Mesenchymal stem cell (in vitro differentiated cells and primary cell): ENCODE measurements around the gene FBLN7.
A peak's percentile ranks its signal among the peaks of the same experiment; 100 is the strongest.

Source experiments
- DNase-seq: peaks from one replicate; pipeline ENCODE4 v3.0.0-alpha.2; 2013
- H2AFZ ChIP-seq: one replicate; pipeline ENCODE4 v1.6.1; 2013; ENCODE audit warnings: low read depth, mild to moderate bottlenecking, control low read depth, inconsistent platforms, low read length, moderate library complexity
- H2AK5ac ChIP-seq: 2 replicates; pipeline ENCODE4 v1.6.1; 2013; ENCODE audit warnings: low read length, moderate library complexity, mild to moderate bottlenecking, inconsistent platforms; ENCODE audit not compliant: severe bottlenecking
- H2BK120ac ChIP-seq: one replicate; pipeline ENCODE4 v1.6.1; 2013; ENCODE audit warnings: low read depth, mild to moderate bottlenecking, inconsistent platforms, low read length, moderate library complexity
- H2BK12ac ChIP-seq, 2 experiments: one replicate each; pipeline ENCODE4 v1.6.1; 2013; ENCODE audit warnings: inconsistent platforms in 2 of 2, low read length in 2 of 2, mild to moderate bottlenecking in 2 of 2, moderate library complexity in 2 of 2, control low read depth in 1 of 2
- H2BK15ac ChIP-seq: one replicate; pipeline ENCODE4 v1.6.1; 2013; ENCODE audit warnings: mild to moderate bottlenecking, low read depth, inconsistent platforms; ENCODE audit not compliant: poor library complexity, severe bottlenecking
- H2BK5ac ChIP-seq: 2 replicates; pipeline ENCODE4 v1.6.1; 2013; ENCODE audit warnings: low read depth, mild to moderate bottlenecking, low read length, control low read depth, inconsistent platforms; ENCODE audit not compliant: poor library complexity, severe bottlenecking
- H3K14ac ChIP-seq, 2 experiments: one replicate each; pipeline ENCODE4 v1.6.1; 2013; ENCODE audit warnings: inconsistent platforms in 2 of 2, low read length in 2 of 2, control low read depth in 1 of 2, mild to moderate bottlenecking in 1 of 2, moderate library complexity in 1 of 2
- H3K18ac ChIP-seq, 2 experiments: one replicate each; pipeline ENCODE4 v1.6.1; 2013; ENCODE audit warnings: inconsistent platforms in 2 of 2, low read length in 2 of 2, control low read depth in 1 of 2, low read depth in 1 of 2, mild to moderate bottlenecking in 1 of 2
- H3K23ac ChIP-seq, 2 experiments: one replicate each; pipeline ENCODE4 v1.6.1; 2013; ENCODE audit warnings: inconsistent platforms in 2 of 2, low read length in 2 of 2, mild to moderate bottlenecking in 2 of 2, moderate library complexity in 2 of 2, control low read depth in 1 of 2
- H3K27ac ChIP-seq: 2 replicates; pipeline ENCODE4 v1.5.1; 2013; ENCODE audit warnings: mild to moderate bottlenecking, moderate library complexity, low read length, control low read depth, inconsistent platforms; ENCODE audit not compliant: poor library complexity, severe bottlenecking
- H3K27me3 ChIP-seq, 2 experiments: 2 replicates each; pipeline versions ENCODE4 v1.6.1 to v1.7.0; 2013; ENCODE audit warnings: low read length in 2 of 2, mild to moderate bottlenecking in 2 of 2, moderate library complexity in 2 of 2, control low read depth in 1 of 2, inconsistent platforms in 1 of 2; ENCODE audit not compliant: control insufficient read depth in 1 of 2, insufficient read depth in 1 of 2
- H3K36me3 ChIP-seq, 2 experiments: 2 replicates each; pipeline versions ENCODE4 v1.6.1 to v1.7.0; 2013; ENCODE audit warnings: low read length in 2 of 2, control low read depth in 1 of 2, inconsistent platforms in 1 of 2, low read depth in 1 of 2, mild to moderate bottlenecking in 1 of 2; ENCODE audit not compliant: insufficient read depth in 2 of 2, control insufficient read depth in 1 of 2
- H3K4ac ChIP-seq, 2 experiments: one replicate each; pipeline ENCODE4 v1.6.1; 2013; ENCODE audit warnings: inconsistent platforms in 2 of 2, low read length in 2 of 2, mild to moderate bottlenecking in 2 of 2, moderate library complexity in 2 of 2, control low read depth in 1 of 2, low read depth in 1 of 2
- H3K4me1 ChIP-seq: 2 replicates; pipeline ENCODE4 v1.6.1; 2013; ENCODE audit warnings: low read depth, low read length, control low read depth; ENCODE audit not compliant: control insufficient read depth, insufficient read depth
- H3K4me2 ChIP-seq: 2 replicates; pipeline ENCODE4 v1.6.1; 2013; ENCODE audit warnings: low read length, mild to moderate bottlenecking, inconsistent platforms; ENCODE audit not compliant: poor library complexity, severe bottlenecking
- H3K4me3 ChIP-seq, 2 experiments: 2 replicates each; pipeline versions ENCODE4 v1.5.1 to v1.7.0; 2013; ENCODE audit warnings: low read length in 2 of 2, mild to moderate bottlenecking in 2 of 2, control low read depth in 1 of 2, low read depth in 1 of 2; ENCODE audit not compliant: insufficient read depth in 1 of 2
- H3K79me1 ChIP-seq: replicated peaks from 2 replicates; pipeline ENCODE4 v1.6.1; 2013; ENCODE audit warnings: mild to moderate bottlenecking, control low read depth, low read length, inconsistent platforms; ENCODE audit not compliant: poor library complexity, severe bottlenecking
- H3K9ac ChIP-seq: 2 replicates; pipeline ENCODE4 v1.7.0; 2013; ENCODE audit warnings: mild to moderate bottlenecking, low read length, moderate library complexity
- H3K9me3 ChIP-seq: 2 replicates; pipeline ENCODE4 v1.7.0; 2013; ENCODE audit warnings: mild to moderate bottlenecking, low read length; ENCODE audit not compliant: control insufficient read depth
- H4K8ac ChIP-seq: one replicate; pipeline ENCODE4 v1.6.1; 2013; ENCODE audit warnings: inconsistent platforms, mild to moderate bottlenecking, low read length, moderate library complexity
- H4K91ac ChIP-seq: one replicate; pipeline ENCODE4 v1.6.1; 2013; ENCODE audit warnings: mild to moderate bottlenecking, low read length, inconsistent platforms
- WGBS: methylation state at CpG from one replicate; pipeline ENCODE4 v1.1.7; 2013; ENCODE audit warnings: mixed read lengths; 5-methylcytosine and 5-hydroxymethylcytosine counted together

Gene FBLN7

GRCh38 chr2:112157472-112157871 is 19.3 kb downstream of the FBLN7 start:
- H3K27ac ChIP-seq = no peak overlapping the region
- no peak overlapping the region for H3K23ac ChIP-seq
- H2BK5ac ChIP-seq = no peak overlapping the region
- no peak overlapping the region for H2AFZ ChIP-seq
- DNase-seq = no peak
- H3K18ac ChIP-seq = no peak overlapping the region
- no peak overlapping the region for H3K4me2 ChIP-seq
- no peak overlapping the region for H3K4ac ChIP-seq
- peaks cover 0 to 6% of the 10 kb centered on the region in 2 experiments for H3K36me3 ChIP-seq
- H3K14ac ChIP-seq = no peak overlapping the region
- WGBS = 100% methylated on average over 2 of the region's 3 CpGs
- H4K8ac ChIP-seq = no peak overlapping the region
- no peak overlapping the region for H4K91ac ChIP-seq
- H3K79me1 ChIP-seq = no peaks in the 10 kb centered on the region
- H3K9me3 ChIP-seq = no peaks in the 10 kb centered on the region
- no peaks in the 10 kb centered on the region for H3K27me3 ChIP-seq
- H3K9ac ChIP-seq = no peak overlapping the region
- no peak overlapping the region for H2BK15ac ChIP-seq
- H3K4me1 ChIP-seq = peaks cover 11% of the 10 kb centered on the region
- H2BK120ac ChIP-seq = no peak overlapping the region
- H2AK5ac ChIP-seq = no peak overlapping the region
- H3K4me3 ChIP-seq = no peak overlapping the region
- no peak overlapping the region for H2BK12ac ChIP-seq

DNA sequence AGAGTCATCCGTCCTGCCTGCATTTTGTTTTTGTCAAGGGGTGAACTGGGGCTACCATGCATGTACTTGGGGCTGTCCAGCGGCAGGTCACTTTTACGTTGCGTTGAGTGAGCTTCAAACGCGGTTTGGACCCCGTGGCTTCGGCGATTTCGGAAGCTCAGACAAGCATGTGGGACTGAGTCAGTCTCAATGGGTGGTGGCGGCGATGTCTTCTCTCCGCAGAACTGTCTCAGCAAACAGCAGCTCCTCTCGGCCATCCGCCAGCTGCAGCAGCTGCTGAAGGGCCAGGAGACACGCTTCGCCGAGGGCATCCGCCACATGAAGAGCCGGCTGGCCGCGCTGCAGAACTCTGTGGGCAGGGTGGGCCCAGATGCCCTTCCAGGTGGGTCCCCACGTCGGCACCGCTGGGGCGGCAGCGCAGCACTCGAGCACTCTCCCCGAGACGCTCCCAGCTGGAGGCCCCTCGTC is 21.3 kb downstream of the FBLN7 start:
- H2BK12ac ChIP-seq = no peak overlapping the region
- H2BK15ac ChIP-seq = no peak overlapping the region
- no peak overlapping the region for H3K23ac ChIP-seq
- H2AFZ ChIP-seq = no peak overlapping the region
- no peak for DNase-seq
- H3K9me3 ChIP-seq = no peaks in the 10 kb centered on the region
- H3K36me3 ChIP-seq = peaks cover 0 to 6% of the 10 kb centered on the region in 2 experiments
- H2BK5ac ChIP-seq = no peak overlapping the region
- no peak overlapping the region for H3K9ac ChIP-seq
- no peak overlapping the region for H3K14ac ChIP-seq
- H3K79me1 ChIP-seq = no peaks in the 10 kb centered on the region
- H4K91ac ChIP-seq = no peak overlapping the region
- H3K4ac ChIP-seq = no peak overlapping the region
- H2AK5ac ChIP-seq = no peak overlapping the region
- no peaks in the 10 kb centered on the region for H3K27me3 ChIP-seq
- H2BK120ac ChIP-seq = no peak overlapping the region
- H3K27ac ChIP-seq = no peak overlapping the region
- peaks cover 13% of the 10 kb centered on the region for H3K4me1 ChIP-seq
- H3K18ac ChIP-seq = no peak overlapping the region
- H3K4me2 ChIP-seq = no peak overlapping the region
- H3K4me3 ChIP-seq = no peak overlapping the region
- no peak overlapping the region for H4K8ac ChIP-seq
- WGBS = 99% methylated on average over 29 of the region's 31 CpGs

- Histone ChIP-seq H3K36me3 (peaks cover 0 to 6% of the 10 kb centered on the region in 2 experiments), H2AK5ac (no peak overlapping the region), H3K4me2 (no peak overlapping the region), H2BK5ac (no peak overlapping the region), H2BK12ac (no peak overlapping the region), H3K27ac (no peak overlapping the region), H4K91ac (peak overlapping the region; percentile 18), H3K14ac (peak overlapping the region in 1 of 2 experiments; percentile 82), H3K4me1 (peaks cover 13% of the 10 kb centered on the region), H3K79me1 (no peaks in the 10 kb centered on the region), H3K4ac (no peak overlapping the region), H2BK15ac (no peak overlapping the region), H3K9me3 (no peaks in the 10 kb centered on the region), H4K8ac (no peak overlapping the region), H3K9ac (no peak overlapping the region), H2BK120ac (no peak overlapping the region), H2AFZ (no peak overlapping the region), H3K4me3 (peak overlapping the region in 1 of 2 experiments; percentile 16), H3K18ac (no peak overlapping the region), H3K23ac (no peak overlapping the region), H3K27me3 (no peaks in the 10 kb centered on the region)
- WGBS = 89% methylated on average over 47 of the region's 52 CpGs
- no peak for DNase-seq
Measured at GRCh38 chr2:112160283-112161250, 22.4 kb downstream of the FBLN7 start.

DNA sequence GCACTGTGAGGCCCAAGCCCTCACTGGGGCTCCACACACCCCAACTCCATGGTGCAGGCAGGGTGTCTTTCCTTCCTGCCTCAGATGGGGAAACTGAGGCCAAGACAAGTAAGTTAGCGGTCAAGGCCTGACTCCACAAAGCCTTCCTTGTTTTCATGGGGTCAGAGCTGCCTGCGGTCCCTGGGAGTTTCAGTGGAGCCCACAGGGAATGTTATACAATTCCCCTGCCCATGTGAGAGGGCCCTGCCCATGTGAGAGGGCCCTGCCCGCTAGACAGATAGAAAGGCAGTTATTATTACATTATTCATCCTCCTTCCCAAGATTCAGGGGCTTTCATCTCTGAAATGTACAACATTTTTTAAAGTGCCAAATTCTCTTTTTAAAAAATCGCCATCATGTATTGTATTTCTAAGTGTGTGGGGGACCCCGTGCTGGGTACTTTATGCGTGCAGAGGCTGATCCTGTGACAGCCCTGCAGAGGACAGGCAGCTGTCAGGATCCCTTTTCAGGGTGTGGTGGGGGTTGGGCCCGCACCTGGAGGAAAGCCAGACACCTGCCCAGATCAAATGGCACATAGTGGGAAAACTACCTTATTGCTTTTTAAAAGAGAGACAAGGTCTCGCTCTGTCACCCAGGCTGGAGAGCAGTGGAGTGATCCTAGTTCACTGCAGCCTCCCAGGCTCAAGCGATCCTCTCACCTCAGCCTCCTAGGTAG is 23.4 kb downstream of the FBLN7 start:
- H4K91ac ChIP-seq = no peak overlapping the region
- H2BK15ac ChIP-seq = no peak overlapping the region
- no peak overlapping the region for H2BK12ac ChIP-seq
- no peak overlapping the region for H3K4ac ChIP-seq
- no peak overlapping the region for H3K9ac ChIP-seq
- no peak overlapping the region for H2AFZ ChIP-seq
- H3K27me3 ChIP-seq = no peaks in the 10 kb centered on the region
- H3K4me1 ChIP-seq = peaks cover 8% of the 10 kb centered on the region
- peaks cover 0 to 4% of the 10 kb centered on the region in 2 experiments for H3K36me3 ChIP-seq
- H2AK5ac ChIP-seq = no peak overlapping the region
- H3K9me3 ChIP-seq = no peaks in the 10 kb centered on the region
- H3K23ac ChIP-seq = no peak overlapping the region
- H3K18ac ChIP-seq = no peak overlapping the region
- H3K4me2 ChIP-seq = no peak overlapping the region
- H3K79me1 ChIP-seq = no peaks in the 10 kb centered on the region
- no peak overlapping the region for H3K27ac ChIP-seq
- H4K8ac ChIP-seq = no peak overlapping the region
- no peak for DNase-seq
- WGBS = 95% methylated on average over 9 of the region's 9 CpGs
- no peak overlapping the region for H3K4me3 ChIP-seq
- H2BK5ac ChIP-seq = no peak overlapping the region
- H3K14ac ChIP-seq = no peak overlapping the region
- no peak overlapping the region for H2BK120ac ChIP-seq
